GM12872 (cell line): Measurements from ENCODE around the gene IRF2BP2.

Source experiments
- TF ChIP-seq, protein P1 (sequence below): IDR thresholded peaks from 3 replicates; pipeline ENCODE4 v1.5.1; 2011; ENCODE audit warnings: low read depth, mild to moderate bottlenecking, low read length, moderate library complexity; ENCODE audit not compliant: insufficient read depth

IRF2BP2 gene

DNA sequence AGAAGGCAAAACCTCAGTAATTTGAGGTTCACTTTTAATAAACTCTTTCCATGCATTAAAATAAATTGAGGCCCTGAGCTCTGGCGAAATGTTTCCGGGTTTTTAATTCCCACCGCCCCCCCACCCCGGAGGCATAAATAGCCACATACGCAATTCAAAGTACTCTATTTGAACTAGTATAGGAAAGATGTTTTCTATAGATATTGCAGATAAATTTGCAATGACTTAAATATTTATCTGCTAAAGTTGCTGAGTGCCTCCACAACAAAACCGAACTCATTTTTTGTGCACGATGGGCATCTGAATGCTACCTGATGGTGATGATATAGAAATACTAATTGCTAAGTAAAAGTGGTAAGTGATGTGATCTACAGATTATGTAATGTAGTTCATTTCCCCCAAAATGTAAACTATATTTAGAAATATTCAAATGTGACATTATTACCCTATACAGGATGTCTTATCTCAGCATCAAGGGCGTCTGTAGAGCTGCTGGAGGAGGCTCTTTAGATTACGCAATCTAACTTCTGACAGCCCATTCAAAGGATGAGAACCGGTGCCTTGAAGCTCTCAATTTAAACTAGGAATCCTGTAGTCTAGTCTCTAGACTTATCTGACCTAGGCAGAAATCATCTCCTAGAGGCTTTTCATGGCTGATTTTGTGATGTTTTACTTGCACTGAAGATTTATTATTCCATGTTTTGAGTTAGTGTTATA is 8.5 kb downstream of the IRF2BP2 start:
- TF ChIP-seq, protein P1, sequence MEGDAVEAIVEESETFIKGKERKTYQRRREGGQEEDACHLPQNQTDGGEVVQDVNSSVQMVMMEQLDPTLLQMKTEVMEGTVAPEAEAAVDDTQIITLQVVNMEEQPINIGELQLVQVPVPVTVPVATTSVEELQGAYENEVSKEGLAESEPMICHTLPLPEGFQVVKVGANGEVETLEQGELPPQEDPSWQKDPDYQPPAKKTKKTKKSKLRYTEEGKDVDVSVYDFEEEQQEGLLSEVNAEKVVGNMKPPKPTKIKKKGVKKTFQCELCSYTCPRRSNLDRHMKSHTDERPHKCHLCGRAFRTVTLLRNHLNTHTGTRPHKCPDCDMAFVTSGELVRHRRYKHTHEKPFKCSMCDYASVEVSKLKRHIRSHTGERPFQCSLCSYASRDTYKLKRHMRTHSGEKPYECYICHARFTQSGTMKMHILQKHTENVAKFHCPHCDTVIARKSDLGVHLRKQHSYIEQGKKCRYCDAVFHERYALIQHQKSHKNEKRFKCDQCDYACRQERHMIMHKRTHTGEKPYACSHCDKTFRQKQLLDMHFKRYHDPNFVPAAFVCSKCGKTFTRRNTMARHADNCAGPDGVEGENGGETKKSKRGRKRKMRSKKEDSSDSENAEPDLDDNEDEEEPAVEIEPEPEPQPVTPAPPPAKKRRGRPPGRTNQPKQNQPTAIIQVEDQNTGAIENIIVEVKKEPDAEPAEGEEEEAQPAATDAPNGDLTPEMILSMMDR: no peak

- TF ChIP-seq, protein P1: no peak
Observed at GRCh38 chr1:234600418-234601281, 9.3 kb downstream of the IRF2BP2 start.

- TF ChIP-seq, protein P1: no peak
Observed at GRCh38 chr1:234599617-234600417, 10.2 kb downstream of the IRF2BP2 start.

DNA sequence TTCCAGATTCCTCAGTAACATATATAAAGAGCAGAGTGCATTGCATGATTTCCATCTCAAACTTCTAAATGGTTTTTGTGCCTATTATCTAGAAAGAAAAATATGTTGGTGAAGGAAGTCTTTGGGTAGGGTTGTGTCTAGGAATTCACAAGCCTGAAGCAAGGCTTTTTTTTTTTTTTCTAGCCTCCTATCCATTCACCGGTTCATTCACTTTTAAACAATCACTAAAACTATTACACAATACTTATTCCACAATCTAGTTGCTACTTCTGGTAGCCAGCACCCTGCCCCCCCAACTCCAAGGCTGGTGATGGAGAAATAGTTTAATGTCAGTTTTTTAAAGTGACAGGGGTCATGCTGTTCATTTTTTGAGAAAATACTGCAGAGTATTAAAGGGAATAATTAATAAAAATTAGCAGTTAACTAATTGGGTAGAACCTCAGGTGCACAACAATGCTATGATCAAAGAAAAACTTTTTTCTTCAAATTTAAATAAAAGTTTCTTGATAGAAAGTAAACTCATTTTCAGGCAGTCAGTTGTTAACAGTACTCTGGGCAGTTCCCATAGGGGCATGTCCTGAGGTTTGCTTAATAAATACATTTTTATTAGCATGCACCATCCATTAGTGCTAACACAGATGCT is 10.9 kb downstream of the IRF2BP2 start:
- TF ChIP-seq, protein P1: no peak

GRCh38 chr1:234597894-234598293 is 12.1 kb downstream of the IRF2BP2 start:
- TF ChIP-seq, protein P1: peak; percentile 69

DNA sequence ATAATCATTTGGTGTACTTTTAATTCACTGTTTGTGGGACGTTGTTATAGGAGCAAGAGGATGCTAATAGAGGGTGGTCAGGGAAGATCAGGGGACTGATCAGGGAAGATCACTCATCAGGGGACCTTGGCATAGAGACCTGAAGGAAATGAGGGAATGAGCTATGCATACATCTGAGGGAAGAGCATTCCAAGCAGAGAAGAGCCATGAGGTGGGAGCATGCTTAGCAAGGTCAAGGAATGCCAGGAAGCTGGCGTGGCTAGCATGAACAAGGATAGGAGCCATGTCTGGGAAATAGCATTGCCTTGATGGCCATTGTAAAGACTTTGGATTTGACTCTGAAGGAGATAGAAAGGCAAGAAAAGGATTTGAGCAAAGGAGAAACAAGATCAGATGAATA is 14.1 kb downstream of the IRF2BP2 start:
- TF ChIP-seq, protein P1: no peak
